HL-60 (cell line): ENCODE measurements around the gene ZNF841.
"Not testable (repeated sequence)": the region's sequence is repeated elsewhere in the genome, so short reads cannot be mapped to it uniquely, and the experiment has no call there.

Experiments used
- DNase-seq, 2 experiments: peaks; one replicate each; pipeline ENCODE4 v3.0.0-alpha.2; 2010 to 2020; ENCODE audit warnings: low read depth in 1 of 2, low spot score in 1 of 2
- H3K27ac ChIP-seq: fragments of 250-450 bp; sonication (Bioruptor Pico); replicated peaks from 2 replicates; pipeline ENCODE4 v1.5.1; 2020; ENCODE audit warnings: mild to moderate bottlenecking, moderate library complexity
- H3K27me3 ChIP-seq: fragments of 250-450 bp; sonication (Bioruptor Pico); 2 replicates; pipeline ENCODE4 v1.5.1; 2021; ENCODE audit warnings: mild to moderate bottlenecking, moderate library complexity; ENCODE audit not compliant: insufficient read depth, poor library complexity, severe bottlenecking
- H3K4me3 ChIP-seq: replicated peaks from 2 replicates; pipeline ENCODE4 v1.5.1; 2011; ENCODE audit warnings: mild to moderate bottlenecking, control low read depth, low read length; ENCODE audit not compliant: insufficient read depth
- GABPA ChIP-seq: IDR thresholded peaks from 2 replicates; pipeline ENCODE4 v1.6.1; 2012; ENCODE audit warnings: low read depth
- POLR2AphosphoS5 ChIP-seq: IDR thresholded peaks from 2 replicates; pipeline ENCODE4 v1.6.1; 2012; ENCODE audit warnings: low read depth
- SPI1 ChIP-seq: IDR thresholded peaks from 2 replicates; pipeline ENCODE4 v1.6.1; 2012; ENCODE audit warnings: low read depth, mild to moderate bottlenecking, borderline replicate concordance
- TF ChIP-seq, protein P1 (sequence below): IDR thresholded peaks from 2 replicates; pipeline ENCODE4 v1.6.1; 2012; ENCODE audit warnings: low read depth; ENCODE audit not compliant: insufficient replicate concordance
- TF ChIP-seq, protein P2 (sequence below): IDR thresholded peaks from one replicate; pipeline ENCODE4 v1.5.1; 2011; ENCODE audit warnings: low read length, control low read depth, inconsistent platforms; ENCODE audit not compliant: insufficient read depth

ZNF841 gene

DNA sequence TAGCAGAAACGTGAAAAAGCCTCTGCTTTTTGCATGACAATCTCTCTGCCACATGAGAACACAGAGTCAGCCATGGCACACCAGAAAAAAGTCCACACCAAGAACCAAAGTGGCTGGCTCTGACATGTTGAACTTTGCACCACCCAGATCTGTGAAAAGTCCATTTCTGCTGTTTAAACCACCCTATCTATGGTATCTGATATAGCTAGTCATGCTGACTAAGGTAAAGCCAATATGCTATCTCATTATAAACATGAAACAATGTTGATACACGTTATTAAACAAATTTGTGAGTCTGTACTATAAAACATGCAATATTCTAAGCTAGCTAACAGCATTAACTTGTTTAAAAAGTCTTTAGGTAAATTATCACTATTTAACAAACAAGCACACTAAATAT is 25.9 kb downstream of the ZNF841 start:
- Histone ChIP-seq H3K27ac (no peak overlapping the region), H3K27me3 (no peaks in the 10 kb centered on the region), H3K4me3 (no peak overlapping the region)
- no peak for TF ChIP-seq GABPA
- TF ChIP-seq, protein P1, sequence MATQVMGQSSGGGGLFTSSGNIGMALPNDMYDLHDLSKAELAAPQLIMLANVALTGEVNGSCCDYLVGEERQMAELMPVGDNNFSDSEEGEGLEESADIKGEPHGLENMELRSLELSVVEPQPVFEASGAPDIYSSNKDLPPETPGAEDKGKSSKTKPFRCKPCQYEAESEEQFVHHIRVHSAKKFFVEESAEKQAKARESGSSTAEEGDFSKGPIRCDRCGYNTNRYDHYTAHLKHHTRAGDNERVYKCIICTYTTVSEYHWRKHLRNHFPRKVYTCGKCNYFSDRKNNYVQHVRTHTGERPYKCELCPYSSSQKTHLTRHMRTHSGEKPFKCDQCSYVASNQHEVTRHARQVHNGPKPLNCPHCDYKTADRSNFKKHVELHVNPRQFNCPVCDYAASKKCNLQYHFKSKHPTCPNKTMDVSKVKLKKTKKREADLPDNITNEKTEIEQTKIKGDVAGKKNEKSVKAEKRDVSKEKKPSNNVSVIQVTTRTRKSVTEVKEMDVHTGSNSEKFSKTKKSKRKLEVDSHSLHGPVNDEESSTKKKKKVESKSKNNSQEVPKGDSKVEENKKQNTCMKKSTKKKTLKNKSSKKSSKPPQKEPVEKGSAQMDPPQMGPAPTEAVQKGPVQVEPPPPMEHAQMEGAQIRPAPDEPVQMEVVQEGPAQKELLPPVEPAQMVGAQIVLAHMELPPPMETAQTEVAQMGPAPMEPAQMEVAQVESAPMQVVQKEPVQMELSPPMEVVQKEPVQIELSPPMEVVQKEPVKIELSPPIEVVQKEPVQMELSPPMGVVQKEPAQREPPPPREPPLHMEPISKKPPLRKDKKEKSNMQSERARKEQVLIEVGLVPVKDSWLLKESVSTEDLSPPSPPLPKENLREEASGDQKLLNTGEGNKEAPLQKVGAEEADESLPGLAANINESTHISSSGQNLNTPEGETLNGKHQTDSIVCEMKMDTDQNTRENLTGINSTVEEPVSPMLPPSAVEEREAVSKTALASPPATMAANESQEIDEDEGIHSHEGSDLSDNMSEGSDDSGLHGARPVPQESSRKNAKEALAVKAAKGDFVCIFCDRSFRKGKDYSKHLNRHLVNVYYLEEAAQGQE = no peak
- TF ChIP-seq POLR2AphosphoS5 = no peak
- TF ChIP-seq SPI1 = no peak
- no peak for DNase-seq

DNA sequence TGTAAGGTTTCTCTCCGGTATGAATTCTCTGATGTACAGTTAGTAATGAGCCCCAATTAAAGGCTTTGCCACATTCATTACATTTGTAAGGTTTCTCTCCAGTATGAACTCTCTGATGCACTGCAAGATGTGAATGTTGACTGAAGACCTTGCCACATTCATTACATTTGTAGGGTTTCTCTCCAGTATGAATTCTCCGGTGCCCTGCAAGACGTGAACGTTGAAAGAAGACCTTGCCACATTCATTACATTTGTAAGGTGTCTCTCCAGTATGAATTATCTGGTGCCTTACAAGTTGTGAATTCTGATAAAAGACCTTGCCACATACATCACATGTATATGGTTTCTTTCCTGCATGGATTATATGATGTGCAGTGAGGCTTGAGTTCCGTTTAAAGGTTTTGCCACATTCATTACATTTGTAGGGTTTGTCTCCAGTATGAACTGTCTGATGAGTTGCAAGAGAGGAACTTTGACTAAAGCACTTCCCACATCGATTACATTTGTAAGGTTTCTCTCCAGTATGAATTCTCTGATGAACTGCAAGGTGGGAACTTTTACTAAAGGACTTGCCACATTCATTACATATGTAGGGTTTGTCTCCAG is 29.2 kb downstream of the ZNF841 start:
- Histone ChIP-seq H3K27ac (no peak overlapping the region), H3K27me3 (no peaks in the 10 kb centered on the region), H3K4me3 (no peak overlapping the region)
- no peak for TF ChIP-seq POLR2AphosphoS5
- no peak for TF ChIP-seq SPI1
- TF ChIP-seq GABPA = no peak
- TF ChIP-seq, protein P1 = no peak
- TF ChIP-seq, protein P2, sequence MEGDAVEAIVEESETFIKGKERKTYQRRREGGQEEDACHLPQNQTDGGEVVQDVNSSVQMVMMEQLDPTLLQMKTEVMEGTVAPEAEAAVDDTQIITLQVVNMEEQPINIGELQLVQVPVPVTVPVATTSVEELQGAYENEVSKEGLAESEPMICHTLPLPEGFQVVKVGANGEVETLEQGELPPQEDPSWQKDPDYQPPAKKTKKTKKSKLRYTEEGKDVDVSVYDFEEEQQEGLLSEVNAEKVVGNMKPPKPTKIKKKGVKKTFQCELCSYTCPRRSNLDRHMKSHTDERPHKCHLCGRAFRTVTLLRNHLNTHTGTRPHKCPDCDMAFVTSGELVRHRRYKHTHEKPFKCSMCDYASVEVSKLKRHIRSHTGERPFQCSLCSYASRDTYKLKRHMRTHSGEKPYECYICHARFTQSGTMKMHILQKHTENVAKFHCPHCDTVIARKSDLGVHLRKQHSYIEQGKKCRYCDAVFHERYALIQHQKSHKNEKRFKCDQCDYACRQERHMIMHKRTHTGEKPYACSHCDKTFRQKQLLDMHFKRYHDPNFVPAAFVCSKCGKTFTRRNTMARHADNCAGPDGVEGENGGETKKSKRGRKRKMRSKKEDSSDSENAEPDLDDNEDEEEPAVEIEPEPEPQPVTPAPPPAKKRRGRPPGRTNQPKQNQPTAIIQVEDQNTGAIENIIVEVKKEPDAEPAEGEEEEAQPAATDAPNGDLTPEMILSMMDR = no peak
- no peak for DNase-seq

DNA sequence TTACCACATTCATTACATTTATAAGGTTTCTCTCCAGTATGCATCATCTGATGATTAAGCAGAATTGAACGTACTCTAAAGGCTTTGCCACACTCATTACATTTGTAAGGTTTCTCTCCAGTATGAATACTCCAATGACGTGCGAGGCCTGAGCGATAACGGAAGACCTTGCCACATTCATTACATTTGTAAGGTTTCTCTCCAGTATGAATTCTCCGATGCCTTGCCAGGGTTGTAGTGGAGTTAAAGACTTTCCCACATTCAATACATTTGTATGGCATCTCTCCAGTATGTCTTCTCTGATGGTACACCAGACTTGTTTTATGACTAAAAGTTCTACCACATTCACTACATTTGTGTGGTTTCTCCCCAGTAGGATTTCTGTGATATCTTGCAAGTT is 30.2 kb downstream of the ZNF841 start:
- no peaks in the 10 kb centered on the region for H3K27me3 ChIP-seq
- no peak for DNase-seq
- no peak for TF ChIP-seq GABPA
- no peak for TF ChIP-seq POLR2AphosphoS5
- no peak for TF ChIP-seq SPI1
- TF ChIP-seq, protein P2 = no peak
- TF ChIP-seq, protein P1 = no peak
- H3K4me3 ChIP-seq = no peak overlapping the region
- H3K27ac ChIP-seq = no peak overlapping the region

DNA sequence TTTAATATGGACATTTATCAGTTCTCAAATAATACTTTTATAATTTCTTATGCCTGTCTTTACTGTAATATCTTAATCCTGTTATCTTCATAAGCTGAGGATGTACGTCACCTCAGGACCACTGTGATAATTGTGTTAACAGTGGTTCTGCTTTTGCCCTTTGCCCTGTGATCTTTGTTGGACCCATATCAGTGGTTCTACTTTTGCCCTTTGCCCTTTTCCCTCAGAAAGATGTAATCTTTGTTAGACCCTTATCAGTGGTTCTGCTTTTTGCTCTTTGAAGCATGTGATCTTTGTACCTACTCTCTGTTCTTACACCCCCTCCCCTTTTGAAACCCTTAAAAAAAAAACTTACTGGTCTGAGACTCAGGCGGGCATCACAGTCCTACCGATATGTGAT is 39.1 kb downstream of the ZNF841 start:
- not testable (repeated sequence) for H3K27me3 ChIP-seq, H3K4me3 ChIP-seq, H3K27ac ChIP-seq, DNase-seq

DNA sequence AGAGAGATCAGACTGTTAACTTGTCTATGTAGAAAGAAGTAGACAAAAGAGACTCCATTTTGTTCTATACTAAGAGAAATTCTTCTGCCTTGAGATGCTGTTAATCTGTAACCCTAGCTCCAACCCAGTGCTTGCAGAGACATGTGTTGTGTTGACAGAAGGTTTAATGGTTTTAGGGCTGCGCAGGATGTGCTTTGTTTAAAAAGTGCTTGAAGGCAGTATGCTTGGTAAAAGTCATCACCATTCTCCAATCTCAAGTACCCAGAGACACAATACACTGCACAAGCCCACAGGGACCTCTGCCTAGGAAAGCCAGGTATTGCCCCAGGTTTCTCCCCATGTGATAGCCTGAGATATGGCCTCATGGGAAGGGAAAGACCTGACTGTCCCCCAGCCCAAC is 43.8 kb downstream of the ZNF841 start:
- not testable (repeated sequence) for H3K4me3 ChIP-seq, H3K27ac ChIP-seq, DNase-seq, H3K27me3 ChIP-seq
